ENCODE data around the gene SH3PXD2B.
"Not testable (repeated sequence)": the region's sequence is repeated elsewhere in the genome, so short reads cannot be mapped to it uniquely, and the experiment has no call there.

The SH3PXD2B gene

GRCh38 chr5:172485511-172486202 is 31.3 kb upstream of the SH3PXD2B start:
- DNase-seq (ENCODE audit: low read depth): no peak

DNA sequence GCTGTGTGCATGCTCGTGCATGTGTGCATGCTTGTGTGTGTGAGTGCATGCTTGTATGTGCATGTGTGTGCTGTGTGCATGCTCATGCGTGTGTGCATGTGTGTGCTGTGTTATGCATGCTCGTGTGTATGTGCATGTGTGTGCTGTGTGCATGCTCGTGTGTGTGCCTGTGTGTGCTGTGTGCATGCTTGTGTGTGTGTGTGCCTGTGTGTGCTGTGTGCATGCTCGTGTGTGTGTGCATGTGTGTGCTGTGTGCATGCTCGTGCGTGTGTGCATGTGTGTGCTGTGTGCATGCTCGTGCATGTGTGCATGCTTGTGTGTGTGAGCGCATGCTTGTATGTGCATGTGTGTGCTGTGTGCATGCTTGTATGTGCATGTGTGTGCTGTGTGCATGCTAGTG is 30.3 kb upstream of the SH3PXD2B start:
- no peak for DNase-seq (ENCODE audit: low read depth)

- DNase-seq (ENCODE audit: low read depth): no peak
Observed at GRCh38 chr5:172482156-172483020, 28.1 kb upstream of the SH3PXD2B start.

- DNase-seq (ENCODE audit: low read depth): no peak
Observed at GRCh38 chr5:172481011-172481800, 26.9 kb upstream of the SH3PXD2B start.

DNA sequence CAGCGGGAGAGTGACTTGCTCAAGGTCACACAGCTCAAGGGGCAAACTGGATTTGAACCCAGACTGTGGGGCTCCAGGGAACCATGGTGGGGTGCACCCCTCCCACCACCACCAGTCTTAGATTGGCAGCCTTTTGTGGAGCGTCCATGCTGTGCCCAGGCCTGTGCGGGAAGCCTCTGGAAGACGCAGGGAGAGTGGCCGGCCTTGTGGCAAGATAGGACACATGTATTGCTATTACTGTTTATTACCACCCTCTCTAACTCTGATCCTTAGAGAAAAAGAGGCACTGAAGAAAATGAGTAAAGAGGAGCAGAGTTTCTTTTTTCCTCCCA is 25.4 kb upstream of the SH3PXD2B start:
- DNase-seq (ENCODE audit: low read depth): no peak

DNA sequence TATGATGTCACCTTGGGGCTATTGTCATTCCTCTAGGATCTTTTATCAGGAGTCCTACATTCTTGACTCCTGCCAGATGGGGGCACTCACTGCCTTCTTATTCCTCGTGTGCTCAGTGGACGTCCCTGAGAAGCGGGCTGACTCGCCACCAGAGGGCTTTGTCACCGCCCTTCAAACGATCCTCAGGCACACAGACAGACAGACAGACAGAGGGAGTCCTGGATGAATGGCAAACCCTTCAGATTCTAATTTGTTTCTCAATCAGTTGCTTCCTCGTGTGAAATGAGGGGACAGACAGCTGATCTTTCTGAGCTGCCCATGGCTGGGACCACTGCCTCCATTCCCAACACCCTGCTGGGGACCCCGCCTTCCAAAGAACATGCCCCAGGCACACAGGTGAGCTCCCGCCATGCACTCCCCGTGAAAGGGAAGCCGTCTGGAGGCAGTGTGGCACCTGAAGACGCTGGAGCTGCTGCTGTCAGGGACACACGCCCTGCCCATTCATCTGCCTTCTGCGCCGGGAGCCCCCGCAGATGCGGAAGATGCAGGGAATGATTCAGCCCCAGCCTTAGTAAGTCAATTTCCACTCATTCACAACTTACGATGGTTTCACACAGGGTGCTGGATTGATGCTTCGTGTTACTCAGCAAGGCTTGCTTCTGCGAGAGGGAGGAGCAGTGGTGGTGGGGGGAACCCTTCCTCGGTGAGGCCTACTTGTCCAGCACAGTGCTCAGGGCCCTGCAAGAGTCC is 24.9 kb upstream of the SH3PXD2B start:
- DNase-seq (ENCODE audit: low read depth): peak; percentile 13

DNA sequence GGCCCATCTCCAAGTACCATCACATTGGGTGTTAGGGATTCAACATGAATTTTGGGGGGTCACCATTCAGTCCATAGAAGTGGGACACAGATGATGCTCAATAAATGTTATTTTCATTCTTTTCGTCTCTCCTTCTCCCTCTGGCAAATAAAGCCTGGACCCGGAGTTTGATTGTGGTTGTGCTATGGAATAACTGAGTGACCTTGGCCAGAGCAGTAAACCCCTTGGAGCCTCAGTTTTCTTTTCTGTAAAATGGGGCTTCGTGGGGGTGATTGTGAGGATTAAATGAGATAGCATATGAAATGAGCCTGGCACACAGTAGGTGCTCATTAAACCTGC is 24.3 kb upstream of the SH3PXD2B start:
- DNase-seq (ENCODE audit: low read depth): not testable (repeated sequence)

- no peak for DNase-seq (ENCODE audit: low read depth)
Observed at GRCh38 chr5:172478256-172478655, 23.9 kb upstream of the SH3PXD2B start.

DNA sequence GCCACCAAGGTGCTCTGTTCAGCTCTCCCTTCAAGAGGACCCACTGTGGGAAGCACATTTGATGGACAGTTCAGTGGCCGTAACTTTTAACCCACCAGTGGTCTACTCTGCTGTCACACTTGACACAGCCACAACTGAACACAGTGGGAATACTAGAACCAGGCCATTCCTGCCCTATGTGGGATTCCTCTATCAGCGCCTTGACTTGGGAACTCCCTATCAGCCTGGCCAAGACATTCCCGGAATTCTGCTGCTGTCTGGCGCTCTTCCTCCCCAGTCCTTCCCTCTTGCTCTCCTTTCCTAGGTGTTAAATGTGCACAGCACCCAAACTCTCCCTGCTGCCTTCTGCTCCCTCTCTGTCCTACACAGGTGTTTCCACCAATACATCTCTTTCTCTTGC is 23.1 kb upstream of the SH3PXD2B start:
- DNase-seq (ENCODE audit: low read depth): no peak

DNA sequence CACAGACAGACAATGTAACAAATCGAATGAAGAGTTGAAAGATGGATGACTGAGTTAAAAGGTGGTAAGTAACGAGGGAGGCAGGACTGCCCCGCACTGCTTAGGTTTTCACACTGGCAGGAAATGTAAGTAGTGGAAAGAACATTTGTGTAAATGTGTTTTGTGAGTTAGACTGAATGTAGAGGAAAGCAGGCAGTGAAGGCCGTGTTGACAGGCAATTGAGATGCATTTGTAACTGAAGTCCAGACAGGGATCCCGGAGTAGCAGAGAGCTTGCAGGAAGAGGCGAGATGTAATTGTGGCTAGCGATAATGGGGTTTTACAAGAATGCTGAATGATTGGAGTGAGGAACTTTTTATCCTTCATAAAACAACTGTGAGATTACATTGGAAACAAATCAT is 20.0 kb upstream of the SH3PXD2B start:
- no peak for DNase-seq (ENCODE audit: low read depth)

DNA sequence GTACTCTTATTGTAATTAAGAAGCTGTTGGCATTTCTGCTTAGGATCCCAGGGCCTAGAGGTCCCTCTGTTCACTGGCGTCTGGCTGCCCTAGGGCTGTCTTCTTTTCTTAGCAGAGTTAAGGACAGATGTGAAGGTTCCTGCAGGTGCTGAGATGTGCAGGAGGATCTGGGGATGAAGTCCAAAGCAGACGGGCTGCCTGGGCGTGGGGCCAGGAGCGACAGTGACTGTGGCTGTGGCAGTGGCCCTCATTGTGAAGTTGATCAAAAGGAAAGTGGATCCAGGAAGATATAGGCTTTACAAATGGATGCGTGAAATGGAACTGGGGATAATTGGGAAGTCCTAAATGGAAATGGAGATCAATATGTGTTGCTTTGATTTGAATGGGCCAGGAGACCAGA is 19.1 kb upstream of the SH3PXD2B start:
- no peak for DNase-seq (ENCODE audit: low read depth)

- no peak for DNase-seq (ENCODE audit: low read depth)
Observed at GRCh38 chr5:172469697-172470096, 15.4 kb upstream of the SH3PXD2B start.

- no peak for DNase-seq (ENCODE audit: low read depth)
Observed at GRCh38 chr5:172466062-172466461, 11.7 kb upstream of the SH3PXD2B start.

DNA sequence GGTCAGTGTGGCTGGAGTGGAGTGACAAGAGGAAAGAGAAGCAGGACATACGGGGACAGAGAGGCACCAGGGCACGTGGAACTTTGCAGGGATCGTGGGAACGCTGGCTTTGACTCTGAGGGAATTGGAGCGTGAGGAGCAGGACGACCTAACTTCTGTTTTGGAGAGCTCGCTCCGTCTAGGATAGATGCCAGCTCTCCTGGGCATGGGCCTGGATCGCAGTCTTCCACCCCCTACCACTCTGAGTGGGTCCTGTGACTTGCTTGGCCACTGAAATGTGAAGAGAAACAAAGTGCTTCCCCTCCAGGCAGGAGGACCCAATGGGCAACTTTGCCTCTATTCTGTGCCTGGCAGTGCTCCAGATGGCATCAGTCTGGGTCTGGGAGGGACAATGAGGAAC is 8.7 kb upstream of the SH3PXD2B start:
- DNase-seq (ENCODE audit: low read depth): no peak

- DNase-seq (ENCODE audit: low read depth): no peak
Observed at GRCh38 chr5:172459783-172460165, 5.4 kb upstream of the SH3PXD2B start.

GRCh38 chr5:172458976-172459782 is 4.9 kb upstream of the SH3PXD2B start:
- no peak for DNase-seq (ENCODE audit: low read depth)

- no peak for DNase-seq (ENCODE audit: low read depth)
Observed at GRCh38 chr5:172456076-172456722, 1.9 kb upstream of the SH3PXD2B start.

DNA sequence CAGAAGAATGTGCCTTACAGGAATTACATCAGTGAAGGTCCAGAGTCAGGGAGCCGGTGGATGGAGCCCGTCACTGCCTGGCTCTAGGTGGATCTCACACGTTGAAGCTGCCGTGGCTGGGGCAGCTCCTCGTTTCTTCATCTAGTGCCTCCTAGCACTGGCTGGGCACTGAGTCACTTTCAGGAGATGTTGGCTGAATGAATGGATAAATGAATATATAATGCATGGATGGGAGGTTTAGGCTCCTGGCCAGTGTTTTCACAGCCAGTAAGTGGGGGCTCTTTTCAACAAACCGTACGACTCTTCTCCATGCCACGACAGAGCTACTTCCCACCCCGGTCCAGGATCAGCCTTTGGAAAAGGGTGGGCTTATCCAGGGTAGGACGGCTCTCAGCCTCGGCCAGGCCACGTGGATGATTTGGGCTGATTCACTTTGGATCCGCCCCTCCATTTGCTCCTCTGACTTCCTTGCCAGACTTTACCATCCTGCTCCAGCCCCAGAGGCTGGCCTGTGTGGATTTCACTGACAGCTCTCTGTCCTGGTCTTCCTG is 1.3 kb upstream of the SH3PXD2B start:
- no peak for DNase-seq (ENCODE audit: low read depth)

GRCh38 chr5:172455087-172455381 is 709 bp upstream of the SH3PXD2B start:
- DNase-seq (ENCODE audit: low read depth): no peak

DNA sequence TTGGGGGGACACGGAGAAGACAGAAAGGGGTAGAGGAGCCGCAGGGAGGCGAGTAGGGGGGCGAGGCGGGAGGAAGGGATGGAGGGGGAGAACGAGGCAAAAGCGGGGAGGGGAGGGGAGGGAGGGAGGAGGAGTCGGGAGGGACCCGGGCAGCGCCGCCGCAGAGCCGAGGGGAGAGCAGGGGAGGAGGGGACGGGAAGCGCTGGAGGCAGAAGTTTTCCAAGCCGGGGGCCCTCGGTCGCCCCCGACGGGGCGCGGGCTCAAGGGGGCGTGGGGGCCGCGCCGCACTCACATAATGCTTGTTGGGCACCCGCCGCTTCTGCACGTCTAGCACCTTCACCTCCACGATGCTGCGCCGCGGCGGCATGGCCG is 353 bp downstream of the SH3PXD2B start:
- DNase-seq (ENCODE audit: low read depth): no peak
